ENCODE measurements around the gene DHX58. TPM values are rescaled to one million over a fixed set of nuclear protein-coding genes. Genes with fewer than 3 reads are reported as not detected.
A peak's percentile ranks its signal among the peaks of the same experiment; 100 is the strongest.

DHX58 gene
- polyA plus RNA-seq, 1 of the 3 experiments (the other 2 are of a cell fraction) = 1.2 TPM

GRCh38 chr17:42131232-42131631 lies 18.7 kb upstream of the DHX58 start:
- peaks cover 29 to 45% of the 10 kb centered on the region in 2 experiments for H3K36me3 ChIP-seq (replicated peaks in 1 of 2; ENCODE audit: control insufficient read depth in 1 of 2, insufficient read depth in 2 of 2, low read length in 1 of 2)

More at GRCh38 chr17:42131232-42131631, 18.7 kb upstream of the DHX58 start:
- H3K27me3 ChIP-seq (ENCODE audit: insufficient read depth) = no peaks in the 10 kb centered on the region
- H3K27ac ChIP-seq (ENCODE audit: low read depth in 2 of 2, low read length in 1 of 2) = 0 out of 4 replicates have a peak overlapping the region, but pooled peaks of 1 of the 2 experiments have one; percentile 25
- WGBS (ENCODE audit: low lambda C conversion rate) = 97% methylated on average over 4 of the region's 4 CpGs
- H3K79me2 ChIP-seq (ENCODE audit: insufficient read depth) = peaks cover 66% of the 10 kb centered on the region
- POLR2A ChIA-PET = no interaction called here
- peaks cover 6% of the 10 kb centered on the region for H3F3A ChIP-seq (replicated peaks; ENCODE audit: insufficient read depth)
- CTCF ChIA-PET = interaction anchor here (1.1 to 2.8 kb wide), 4 partner anchors 30 to 108 kb away, joined by 3 to 9 read pairs (median 5); no protein-coding TSS in a partner anchor
- no peaks in the 10 kb centered on the region for H3K9me3 ChIP-seq
- no peaks in the 10 kb centered on the region for H3K9me2 ChIP-seq
- H3K4me2 ChIP-seq = no peak overlapping the region
- TF ChIP-seq RXRA (IDR thresholded peaks at IDR 0.05; ENCODE audit: borderline replicate concordance, low read depth) (no peak), USF2 (IDR thresholded peaks at IDR 0.05; ENCODE audit: borderline replicate concordance, low read depth, low read length) (no peak), EP300 (IDR thresholded peaks at IDR 0.05; ENCODE audit: borderline replicate concordance in 1 of 2, low read depth in 1 of 2, low read length in 1 of 2) (no peak), FOXJ3 (CRISPR knock-in tag; IDR thresholded peaks at IDR 0.05) (no peak), GATA2 (CRISPR knock-in tag; IDR thresholded peaks at IDR 0.05) (no peak), SIN3A (IDR thresholded peaks at IDR 0.05; ENCODE audit: borderline replicate concordance, low read depth, low read length) (no peak), REST (IDR thresholded peaks at IDR 0.05; ENCODE audit: low read depth, low read length) (no peak), EZH2phosphoT487 (IDR thresholded peaks at IDR 0.05; ENCODE audit: borderline replicate concordance, low read depth) (no peak), POLR2AphosphoS5 (IDR thresholded peaks at IDR 0.05; ENCODE audit: low read depth, low read length) (no peak), ZBTB33 (IDR thresholded peaks at IDR 0.05; ENCODE audit: borderline replicate concordance, low read depth) (no peak), MEF2A (IDR thresholded peaks at IDR 0.05; ENCODE audit: borderline replicate concordance, low read depth) (no peak), JUND (IDR thresholded peaks at IDR 0.05) (no peak), MXI1 (IDR thresholded peaks at IDR 0.05; ENCODE audit: low read depth, low read length) (no peak)
- no peak overlapping the region for H3K9ac ChIP-seq
- no peak overlapping the region for H3K4me3 ChIP-seq (ENCODE audit: low read depth in 2 of 2, low read length in 1 of 2)
- no peak for DNase-seq
- H2AFZ ChIP-seq (ENCODE audit: low read depth) = no peak overlapping the region
- peaks cover 17 to 29% of the 10 kb centered on the region in 2 experiments; a peak in 3 of 4 replicates for H3K4me1 ChIP-seq (ENCODE audit: control insufficient read depth in 1 of 2, insufficient read depth in 2 of 2, low read depth in 1 of 2, low read length in 1 of 2)
- H4K20me1 ChIP-seq (ENCODE audit: insufficient read depth) = peaks cover 46% of the 10 kb centered on the region

All from SK-N-SH (cell line).